Measurements from ENCODE around the gene PLXNA4.
"Not testable (repeated sequence)": the region's sequence is repeated elsewhere in the genome, so short reads cannot be mapped to it uniquely, and the experiment has no call there.

PLXNA4 gene

DNA sequence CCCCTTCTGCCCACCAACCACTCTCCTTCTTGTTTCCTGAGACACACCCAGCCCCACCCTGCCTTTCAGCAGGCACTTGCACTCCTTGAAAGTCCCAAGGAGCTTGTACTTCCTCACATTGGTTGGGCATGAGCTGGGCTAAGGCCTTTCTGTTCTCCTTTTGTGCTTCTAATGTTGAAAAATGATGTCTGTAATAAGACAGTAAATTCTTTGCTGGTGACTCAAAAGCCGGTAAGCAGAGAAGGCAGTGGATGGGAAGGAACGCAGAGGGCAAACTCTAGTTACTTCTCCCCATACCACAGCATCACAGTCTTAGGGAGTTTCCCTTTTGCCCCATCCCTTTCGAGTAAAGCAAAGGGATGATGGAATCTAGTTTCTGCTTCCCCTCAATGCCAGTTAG, 185.6 kb downstream of the PLXNA4 start:
- DNase-seq (ENCODE audit: low spot score), result no peak

DNA sequence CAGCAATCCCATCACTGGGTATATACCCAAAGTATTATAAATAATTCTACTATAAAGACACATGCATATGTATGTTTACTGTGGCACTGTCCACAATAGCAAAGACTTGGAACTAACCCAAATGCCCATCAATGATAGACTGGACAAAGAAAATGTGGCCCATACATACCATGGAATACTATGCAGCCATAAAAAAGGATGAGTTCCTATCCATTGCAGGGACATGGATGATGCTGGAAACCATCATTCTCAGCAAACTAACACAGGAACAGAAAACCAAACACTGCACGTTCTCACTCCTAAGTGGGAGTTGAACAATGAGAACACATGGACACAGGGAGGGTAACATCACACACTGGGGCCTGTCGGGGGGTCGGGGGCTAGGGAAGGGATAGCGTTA, 186.2 kb downstream of the PLXNA4 start:
- DNase-seq (ENCODE audit: low spot score), result not testable (repeated sequence)

DNA sequence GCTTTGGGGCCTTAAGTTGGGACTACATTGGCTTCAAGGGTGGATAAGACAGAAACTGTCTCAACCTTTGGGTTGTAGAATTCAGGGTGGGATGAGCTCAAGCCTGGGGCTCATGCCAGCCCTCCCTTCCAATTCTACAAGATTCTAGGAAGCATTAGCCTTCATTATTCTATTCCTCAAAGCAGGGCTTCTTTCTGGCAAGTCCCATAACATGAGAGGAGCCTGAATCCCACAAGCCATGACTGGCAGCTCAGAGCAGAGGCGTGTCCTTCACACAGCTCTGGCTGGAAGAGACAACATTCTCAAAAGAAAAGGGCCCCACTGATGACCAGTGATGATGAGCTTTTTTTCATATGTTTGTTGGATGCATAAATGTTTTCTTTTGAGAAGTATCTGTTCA, 187.6 kb downstream of the PLXNA4 start:
- no peak for DNase-seq (ENCODE audit: low spot score)

DNA sequence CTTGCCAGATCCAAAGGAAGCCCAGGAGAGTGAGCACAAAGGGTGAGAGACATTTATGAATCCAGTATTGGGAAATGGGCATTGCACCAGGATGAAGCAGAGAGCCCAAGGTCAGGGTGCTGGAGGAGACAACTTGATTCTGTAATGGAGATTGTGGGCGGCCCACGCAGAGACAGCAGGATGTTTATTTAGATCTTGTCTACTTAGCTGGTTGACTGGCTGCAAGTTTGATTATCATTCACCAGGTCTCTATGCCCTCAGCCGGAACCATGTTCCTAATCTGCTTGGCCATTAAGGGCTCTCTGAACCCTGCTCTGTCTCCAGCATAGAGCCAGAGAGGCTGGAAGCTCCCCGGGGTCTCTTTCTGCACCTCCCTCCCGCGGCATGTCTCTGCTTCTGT, 188.7 kb downstream of the PLXNA4 start:
- DNase-seq (ENCODE audit: low spot score), result no peak

DNA sequence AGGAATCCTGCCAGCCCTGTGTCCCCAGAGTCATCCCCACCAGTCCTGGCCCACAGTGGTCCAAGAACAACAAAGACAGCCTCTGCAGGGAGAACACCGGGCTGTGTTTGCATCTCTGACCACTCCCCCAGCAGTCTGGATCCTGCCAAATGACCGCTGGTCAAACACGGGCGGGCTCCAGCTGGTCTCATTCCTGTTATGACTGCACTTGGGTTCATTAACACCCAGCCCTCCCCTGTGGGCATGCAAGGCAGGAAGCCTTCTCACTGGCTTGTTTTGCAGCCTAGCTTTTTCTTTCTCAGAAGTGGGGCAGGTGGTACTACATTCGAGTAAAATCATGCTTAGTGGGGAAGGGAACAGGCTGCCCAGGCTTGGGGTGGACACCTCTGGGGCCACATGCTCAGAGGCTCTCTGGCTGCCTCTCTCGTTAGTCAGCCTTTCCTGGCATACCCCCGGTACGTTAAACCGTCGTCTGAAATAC, 190.0 kb downstream of the PLXNA4 start:
- no peak for DNase-seq (ENCODE audit: low spot score)

DNA sequence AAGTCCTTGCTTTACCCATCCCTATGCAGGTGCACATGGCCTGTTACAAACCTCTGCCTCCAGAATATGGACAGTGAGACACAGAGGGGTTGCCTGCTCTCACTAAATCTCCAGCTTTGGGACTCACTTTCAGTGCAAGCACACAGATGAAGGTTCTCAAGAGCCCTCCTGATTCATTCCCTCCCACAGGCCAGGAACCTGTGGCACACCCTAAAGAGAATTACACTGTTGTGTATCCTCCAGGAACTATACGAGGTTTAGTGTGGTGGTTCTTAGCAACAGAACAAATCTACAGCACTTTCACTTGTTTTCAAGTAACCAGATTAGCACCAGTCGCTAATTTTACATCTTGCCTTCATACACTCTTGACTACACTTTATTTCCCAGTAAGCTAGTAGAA, 192.3 kb downstream of the PLXNA4 start:
- DNase-seq (ENCODE audit: low spot score), result no peak

DNA sequence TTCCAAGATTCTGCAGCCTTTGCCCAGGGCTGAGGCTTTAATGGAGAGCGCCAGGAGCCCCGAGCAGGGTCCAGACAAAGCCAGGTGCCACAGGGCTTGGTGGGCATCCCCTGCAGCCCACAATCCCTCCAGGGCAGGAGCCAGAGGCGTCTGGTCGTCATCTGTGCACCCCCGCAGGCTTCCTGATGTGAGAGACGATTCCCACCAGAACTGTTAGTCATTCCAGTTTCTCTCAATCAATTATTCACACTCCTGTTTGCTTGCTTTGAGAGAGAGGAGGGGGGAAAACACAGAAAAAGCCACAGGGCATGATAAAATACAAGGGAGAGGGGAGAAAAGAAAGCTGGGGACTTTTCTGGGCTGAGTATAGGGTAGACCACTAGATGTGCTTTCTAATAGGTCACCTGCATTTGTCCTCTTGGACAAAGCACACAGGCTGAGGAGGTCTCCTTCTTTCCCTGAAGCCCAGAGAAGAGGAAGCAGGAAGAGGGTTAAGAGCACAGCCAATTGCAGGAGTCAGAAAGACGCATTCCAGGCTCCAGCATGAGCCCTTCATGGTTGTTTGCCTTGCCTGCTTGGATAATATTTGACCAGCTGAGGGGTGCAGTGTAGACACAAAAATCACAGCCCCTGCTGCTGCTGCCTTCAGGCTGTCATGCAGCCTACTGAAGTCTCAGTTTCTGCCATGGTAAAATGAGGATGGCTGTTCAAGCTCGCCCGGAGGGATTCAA, 194.4 kb downstream of the PLXNA4 start:
- no peak for DNase-seq (ENCODE audit: low spot score)

DNA sequence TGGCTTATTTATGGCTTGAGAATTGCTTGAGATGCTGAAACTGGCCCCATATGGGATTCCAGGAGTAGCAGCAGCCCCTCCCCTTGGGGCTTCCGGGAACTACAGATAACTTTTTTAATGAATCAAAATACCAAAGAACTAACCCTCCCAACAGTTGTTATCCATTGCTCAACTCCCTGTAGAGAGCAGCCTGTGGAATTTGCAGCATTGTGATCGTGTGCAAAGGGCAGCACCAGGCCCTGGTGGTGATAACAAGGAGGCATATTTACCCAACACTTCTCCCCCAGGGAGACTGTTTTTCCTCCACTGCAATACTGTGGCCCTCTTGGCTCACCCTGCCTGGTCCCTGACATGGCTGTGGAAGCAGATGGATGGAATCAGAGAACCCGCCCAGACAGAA, 196.2 kb downstream of the PLXNA4 start:
- DNase-seq (ENCODE audit: low spot score), result no peak

DNA sequence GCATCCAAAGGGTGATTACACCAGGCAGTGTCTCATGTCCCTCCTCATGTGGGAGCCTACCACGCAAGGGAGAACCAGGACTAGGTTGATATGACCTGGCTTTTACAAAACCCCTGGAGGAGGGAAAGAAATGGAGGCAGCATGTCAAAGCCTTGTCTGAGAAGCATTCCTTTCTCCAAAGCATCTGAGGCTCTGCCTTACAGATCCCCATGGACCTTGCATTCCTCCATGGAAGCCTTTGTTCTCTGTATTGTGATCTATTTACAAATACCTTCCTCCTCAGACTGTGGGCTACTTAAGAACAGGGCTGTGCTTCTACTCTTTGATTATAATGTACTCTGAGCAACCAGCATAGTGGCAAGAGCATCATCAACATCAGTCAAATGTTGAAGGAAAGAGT, 197.0 kb downstream of the PLXNA4 start:
- no peak for DNase-seq (ENCODE audit: low spot score)

DNA sequence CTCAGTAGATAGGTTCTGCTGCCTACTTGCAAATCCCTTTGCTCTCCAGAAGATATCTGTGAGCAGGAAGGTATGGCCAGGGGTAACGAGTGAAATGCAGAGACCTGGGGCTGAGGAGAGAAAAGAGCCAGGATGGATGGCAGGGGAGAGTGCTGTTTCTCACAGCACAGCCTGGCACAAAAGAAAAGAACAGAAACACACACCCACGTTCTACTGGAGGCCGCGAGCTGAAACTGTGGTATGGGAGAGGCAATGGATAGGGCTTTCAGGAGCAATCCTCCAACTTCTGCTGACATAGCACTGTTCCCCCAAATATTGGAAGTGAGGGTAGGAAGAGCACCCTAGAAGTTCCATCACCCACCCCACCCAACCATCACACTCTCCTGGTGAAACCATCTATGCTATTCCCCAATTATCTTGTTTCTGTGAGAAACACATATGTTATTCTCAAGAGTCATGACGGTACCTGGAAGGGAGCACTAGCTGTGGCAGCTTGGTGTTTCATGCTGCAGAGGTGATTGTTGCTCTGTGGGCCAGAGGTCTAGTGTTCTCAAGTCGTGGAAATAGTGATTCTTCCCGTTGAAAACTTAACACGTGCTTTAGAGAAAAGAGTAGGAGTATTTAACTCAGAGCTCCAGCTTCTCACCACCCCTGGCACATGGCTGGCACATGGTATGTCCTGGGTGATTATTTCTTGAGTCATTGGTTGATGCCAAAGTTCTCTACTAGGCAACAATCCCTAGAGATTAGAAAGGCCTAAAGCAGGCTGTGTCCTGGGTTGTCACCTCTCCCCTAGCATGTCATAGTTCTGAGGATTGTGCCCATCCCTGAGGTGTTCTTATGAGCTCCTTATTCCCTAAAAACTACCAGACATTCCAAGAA, 198.3 kb downstream of the PLXNA4 start:
- DNase-seq (ENCODE audit: low spot score), result no peak

DNA sequence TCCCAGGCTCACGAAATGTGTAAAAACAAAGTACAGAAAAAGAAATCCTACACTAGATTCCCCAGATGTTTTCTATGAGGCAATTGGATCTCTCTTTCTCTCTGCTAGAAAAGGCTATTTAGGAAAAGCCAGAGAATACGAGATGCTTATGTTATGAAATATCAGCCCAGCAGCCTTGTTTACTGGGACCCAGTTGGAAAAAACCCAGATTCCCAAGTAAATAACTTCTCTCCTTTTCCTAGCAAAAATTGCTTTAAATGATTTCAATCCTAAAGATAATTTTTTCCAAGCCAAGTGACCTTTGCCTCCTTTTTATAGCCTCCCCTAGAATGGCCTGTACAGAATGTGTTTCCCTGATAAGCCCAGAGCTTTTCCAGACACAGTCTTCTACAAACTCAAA, 199.3 kb downstream of the PLXNA4 start:
- no peak for DNase-seq (ENCODE audit: low spot score)

DNA sequence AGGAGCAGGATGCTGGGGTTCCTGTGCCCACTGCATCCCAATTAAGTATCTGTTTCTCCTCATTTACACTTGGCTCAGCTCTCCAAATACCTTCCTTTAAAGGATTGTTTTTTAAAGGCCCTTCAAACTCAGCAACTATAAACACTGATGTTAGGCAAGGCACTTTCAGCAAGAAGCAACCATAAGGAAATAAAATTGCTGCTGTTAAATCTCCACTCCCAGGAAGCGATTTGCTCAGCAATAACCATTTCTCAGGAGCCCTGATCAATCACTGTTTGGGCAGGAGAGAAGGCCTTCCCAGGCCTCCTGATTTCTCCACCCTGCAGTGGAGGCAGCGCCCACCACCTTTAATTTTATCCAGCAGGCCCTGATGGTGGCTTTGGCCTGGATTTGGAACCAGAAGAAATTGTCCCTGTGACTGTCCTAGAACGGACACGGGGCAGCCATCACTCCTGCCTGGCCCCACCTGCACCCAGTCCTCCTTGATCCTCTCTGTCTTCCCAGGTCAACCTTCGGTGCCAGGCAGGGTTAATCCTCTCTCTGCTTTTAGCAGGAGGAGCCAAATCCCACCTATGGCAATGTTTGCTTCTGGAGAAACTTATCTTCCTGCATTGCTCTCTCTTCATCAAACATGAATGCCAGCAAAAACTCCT, 199.8 kb downstream of the PLXNA4 start:
- no peak for DNase-seq (ENCODE audit: low spot score)

DNA sequence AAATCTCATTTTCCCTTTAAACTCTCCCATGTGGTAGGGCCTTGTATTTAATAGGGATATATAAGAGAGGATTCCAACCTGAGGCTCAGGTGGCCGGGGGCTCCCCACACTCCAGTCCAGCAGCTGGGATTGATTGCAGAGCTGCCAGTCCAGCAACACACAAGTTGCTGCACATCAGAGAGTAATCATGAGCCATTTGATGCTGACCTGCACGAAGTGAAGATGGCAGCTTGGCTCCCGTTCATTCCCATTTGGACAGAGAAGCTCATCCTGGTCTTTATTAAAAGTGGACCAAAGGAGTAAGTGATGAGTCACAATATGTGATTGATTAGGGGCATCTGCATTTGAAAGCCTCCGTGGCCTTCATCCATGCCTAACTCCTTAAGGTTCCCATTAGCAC, 202.4 kb downstream of the PLXNA4 start:
- no peak for DNase-seq (ENCODE audit: low spot score)

DNA sequence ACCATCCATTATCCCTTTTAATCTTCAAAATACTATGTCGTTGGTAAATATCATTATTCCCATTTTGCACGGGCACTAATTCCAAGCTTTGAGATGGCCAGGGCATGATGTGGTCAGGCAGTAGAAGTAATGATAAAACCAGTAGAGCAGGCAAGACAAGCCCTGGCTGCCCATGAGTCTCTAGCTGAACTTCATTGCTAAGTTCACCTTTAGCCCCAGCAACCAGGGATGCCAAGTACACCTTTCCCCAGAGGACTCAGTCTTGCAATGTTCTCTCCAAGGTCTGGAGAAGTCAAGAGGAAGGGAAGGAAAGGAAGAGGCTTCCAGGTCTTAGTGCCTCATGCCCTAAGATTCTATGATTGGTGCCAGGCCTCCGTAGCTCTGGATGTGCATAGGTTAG, 203.2 kb downstream of the PLXNA4 start:
- DNase-seq (ENCODE audit: low spot score), result no peak

DNA sequence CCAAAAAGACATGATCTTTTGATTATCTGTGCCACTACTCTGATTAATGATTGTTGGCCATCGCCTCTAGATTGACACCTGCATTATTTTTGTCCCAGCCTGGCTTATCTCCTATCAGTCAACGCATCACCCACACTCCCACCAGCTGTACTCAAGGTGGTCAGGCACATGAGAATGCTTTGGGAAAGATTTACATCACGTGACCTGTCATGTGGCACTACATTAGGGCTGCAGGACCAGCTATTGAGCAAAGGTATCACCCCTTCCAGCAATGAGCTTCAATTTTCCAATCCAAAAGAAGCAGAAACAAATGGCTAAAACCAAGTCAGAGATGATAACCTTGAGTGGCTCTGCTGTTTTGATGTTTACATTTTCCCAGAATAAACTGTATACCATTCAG, 204.3 kb downstream of the PLXNA4 start:
- no peak for DNase-seq (ENCODE audit: low spot score)

DNA sequence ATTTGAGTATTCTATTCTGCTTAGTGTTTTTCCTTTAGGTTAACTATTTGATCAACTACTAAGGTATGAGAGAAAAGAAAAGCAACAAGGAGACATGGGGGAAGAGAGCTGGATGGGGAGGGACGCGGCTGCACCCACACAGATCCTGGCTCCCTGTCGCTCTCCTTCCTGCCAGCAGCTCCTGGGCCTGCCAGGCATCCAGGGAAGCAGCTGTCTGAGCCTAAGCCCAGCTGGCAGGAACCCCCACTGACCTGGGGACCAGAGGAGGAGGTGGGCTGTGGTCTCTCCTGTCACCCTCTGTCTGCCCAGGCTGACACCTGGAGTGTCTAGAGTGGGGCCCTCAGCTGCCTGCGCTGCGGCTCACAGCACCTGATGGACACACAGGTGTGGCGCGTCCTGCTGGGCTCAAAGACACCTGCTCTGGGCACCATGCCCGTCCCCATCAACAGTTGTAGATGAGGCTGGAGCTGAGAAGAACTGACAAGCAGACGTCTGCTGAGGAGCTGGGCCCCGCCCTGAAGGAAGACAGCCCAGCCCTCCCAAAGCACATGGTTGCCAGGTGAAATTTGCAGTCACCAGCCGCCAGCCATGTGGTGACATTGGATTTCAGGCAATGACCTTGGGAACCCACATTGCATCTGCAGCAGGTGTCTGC, 207.9 kb downstream of the PLXNA4 start:
- DNase-seq (ENCODE audit: low spot score), result no peak

DNA sequence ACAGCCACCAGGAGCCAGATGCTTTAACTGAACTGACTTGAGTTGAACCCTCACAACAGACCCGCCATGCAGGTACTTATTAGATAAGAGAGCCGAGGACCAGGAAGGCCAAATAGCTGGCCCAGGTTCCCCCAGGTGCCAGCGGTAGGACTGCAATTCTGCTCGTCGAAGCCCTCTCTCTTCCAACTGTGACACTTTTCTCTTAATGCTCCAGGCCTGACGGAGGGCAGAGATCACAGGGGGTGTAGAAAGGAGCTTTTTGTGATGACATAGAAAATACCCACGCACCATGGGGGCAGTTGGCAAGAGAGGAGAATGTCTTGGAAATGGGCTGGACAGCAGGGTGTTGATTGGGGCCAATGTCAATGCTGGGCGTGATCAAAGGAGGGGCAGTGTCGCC, 208.5 kb downstream of the PLXNA4 start:
- DNase-seq (ENCODE audit: low spot score), result no peak

DNA sequence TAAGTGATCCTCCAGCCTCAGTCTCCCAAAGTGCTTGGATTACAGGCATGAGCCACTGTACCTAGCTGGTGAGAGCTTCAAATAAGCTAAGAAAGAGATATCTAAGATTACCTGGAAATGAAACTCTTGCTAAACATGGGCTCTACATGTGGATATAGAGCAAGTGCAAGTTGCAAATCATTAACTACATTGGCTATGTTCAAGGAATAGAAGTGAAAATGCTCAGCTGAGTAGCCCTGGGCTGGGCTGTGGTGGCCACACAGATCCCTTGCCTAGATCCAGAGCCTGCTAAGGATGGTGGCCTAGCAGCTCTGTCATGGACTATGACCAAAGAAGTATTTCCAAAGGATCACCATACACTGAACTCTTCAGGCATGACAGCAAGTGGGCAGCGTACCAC, 209.3 kb downstream of the PLXNA4 start:
- no peak for DNase-seq (ENCODE audit: low spot score)

DNA sequence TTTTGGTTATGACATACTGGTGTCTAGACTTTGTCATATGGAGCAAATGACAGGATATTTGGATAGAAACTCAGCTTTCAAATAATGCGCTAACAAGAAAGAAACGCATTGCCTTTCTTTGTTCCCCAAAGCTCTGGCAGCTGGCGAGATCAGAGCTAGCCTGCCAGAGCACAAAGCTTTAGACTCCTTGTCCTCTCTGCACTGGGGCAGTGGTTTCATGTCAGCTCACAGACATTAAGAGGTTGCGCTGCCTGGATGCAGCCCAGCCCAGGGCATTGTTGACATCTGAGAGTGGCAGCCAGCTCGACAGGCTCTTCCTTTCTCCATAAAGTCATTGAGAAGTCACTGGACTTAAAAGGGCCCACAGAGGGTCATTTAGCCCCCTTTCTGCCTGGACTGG, 212.0 kb downstream of the PLXNA4 start:
- DNase-seq (ENCODE audit: low spot score), result no peak

DNA sequence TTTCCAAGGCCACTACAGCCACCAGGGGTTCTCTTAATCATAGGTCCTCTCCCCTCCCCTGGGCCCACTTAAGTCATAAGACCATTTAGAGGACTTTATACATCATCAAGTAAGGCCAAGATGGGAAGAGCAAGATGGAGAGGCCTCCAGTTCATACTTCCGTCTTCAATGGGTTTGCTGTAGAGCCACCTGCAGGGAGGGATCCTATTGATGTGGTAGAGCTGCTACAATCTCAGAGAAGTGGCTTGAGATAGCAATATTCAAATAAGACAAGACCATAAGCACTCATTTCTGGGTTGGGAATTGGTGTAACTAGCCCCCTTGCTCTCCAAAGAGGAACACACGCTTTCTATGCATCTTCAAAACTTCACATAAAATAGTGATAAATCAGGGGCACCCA, 214.2 kb downstream of the PLXNA4 start:
- DNase-seq (ENCODE audit: low spot score), result no peak

DNA sequence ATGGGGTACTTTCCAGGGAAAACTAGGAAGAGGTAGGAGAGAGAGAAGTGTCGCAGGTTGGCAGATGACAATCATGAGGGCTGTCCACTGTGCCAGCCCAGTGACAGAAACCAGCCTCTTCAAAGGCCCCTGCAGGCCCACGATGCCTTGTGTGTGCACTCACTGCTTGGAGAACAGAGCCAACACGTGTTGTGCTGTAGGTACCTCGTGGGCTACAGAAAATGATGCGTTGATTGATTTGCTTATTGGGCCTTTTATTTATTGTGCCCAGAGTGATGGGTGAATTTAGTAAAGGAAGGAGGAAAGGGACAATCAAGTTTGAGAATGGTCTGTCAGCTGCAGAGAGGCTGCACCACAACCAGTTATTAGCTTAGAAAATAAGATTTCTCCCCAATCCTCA, 215.1 kb downstream of the PLXNA4 start:
- no peak for DNase-seq (ENCODE audit: low spot score)

DNA sequence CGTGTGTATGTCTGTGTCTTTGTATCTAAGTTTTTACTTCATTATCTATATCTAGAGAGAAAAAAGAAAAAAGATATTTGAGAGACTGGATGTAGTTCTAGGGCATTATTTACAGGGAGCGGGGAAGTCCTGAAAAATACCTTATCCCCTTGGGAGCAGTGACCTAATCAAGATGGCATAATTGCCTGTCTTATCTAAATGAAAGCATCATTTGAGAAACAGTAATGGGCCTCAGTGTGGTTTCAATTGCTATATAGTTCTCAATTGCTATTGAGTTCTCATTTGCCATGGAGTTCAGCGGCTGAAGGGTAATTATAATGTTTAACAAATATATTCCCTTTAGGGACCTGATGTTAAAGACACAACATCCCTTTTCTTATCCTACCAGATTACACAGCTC, 216.5 kb downstream of the PLXNA4 start:
- DNase-seq (ENCODE audit: low spot score), result no peak

Measured in germinal center (tissue), 1 donor.